ENCODE measurements around the gene KLHL28.

The KLHL28 gene, protein sequence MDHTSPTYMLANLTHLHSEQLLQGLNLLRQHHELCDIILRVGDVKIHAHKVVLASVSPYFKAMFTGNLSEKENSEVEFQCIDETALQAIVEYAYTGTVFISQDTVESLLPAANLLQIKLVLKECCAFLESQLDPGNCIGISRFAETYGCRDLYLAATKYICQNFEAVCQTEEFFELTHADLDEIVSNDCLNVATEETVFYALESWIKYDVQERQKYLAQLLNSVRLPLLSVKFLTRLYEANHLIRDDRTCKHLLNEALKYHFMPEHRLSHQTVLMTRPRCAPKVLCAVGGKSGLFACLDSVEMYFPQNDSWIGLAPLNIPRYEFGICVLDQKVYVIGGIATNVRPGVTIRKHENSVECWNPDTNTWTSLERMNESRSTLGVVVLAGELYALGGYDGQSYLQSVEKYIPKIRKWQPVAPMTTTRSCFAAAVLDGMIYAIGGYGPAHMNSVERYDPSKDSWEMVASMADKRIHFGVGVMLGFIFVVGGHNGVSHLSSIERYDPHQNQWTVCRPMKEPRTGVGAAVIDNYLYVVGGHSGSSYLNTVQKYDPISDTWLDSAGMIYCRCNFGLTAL
- total RNA-seq: 36.2 to 83.6 (median 44.8) reads per million in 9 experiments

DNA sequence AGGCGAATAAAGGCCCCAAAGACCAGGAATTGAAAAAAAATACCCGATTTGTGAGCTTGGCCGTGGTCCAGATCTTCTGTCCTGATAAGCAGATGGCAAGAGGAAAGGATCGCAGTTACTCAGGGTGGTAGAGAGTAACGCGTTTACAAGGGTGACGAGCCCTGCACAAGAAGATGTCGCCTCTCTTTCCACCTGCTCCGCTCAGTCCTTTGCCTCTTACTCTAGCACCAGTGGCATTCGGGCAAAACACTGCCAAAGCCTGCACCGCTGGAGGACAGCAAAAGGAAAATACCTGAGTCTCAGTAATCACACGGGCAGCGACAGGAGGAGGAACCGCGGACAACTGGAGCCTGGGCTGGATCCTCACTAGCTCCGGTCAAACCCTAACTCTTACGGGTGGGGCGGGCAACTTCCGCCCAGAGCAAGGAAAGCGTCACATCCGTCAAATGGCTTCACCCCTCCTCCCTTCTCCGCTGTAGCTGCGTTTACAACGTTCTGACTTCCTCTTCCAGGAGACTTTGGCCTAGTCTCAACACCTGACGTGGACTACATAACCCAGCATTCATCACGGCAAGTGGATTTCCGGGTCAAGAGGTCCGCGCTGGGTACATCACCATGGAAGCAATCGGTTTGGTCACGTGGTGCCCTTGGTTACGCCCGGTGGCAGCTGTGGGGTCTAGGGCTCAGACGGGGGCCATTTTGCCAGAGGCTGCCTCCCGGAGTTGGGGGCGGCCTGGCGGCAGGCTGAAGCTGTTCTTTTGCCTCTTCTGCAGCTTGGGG lies at the start of gene KLHL28, which contains the start of gene TOGARAM1:
KLHL28 (minus strand) TSS at position 394 of the 780 bp plus-strand sequence. CDS start 16,019 bp downstream, outside the sequence.
TOGARAM1 (plus strand) TSS at position 637 of the 780 bp plus-strand sequence. CDS start 232 bp downstream, outside the sequence.
- peaks cover 7% of the 10 kb centered on the region for H3K36me3 Mint-ChIP-seq (ENCODE audit: insufficient read depth)
- peaks cover 0 to 4% of the 10 kb centered on the region in 2 donors for H3K9me3 Mint-ChIP-seq
- no peak within 1 kb of the TSS for H3K4me3 Mint-ChIP-seq
- no peak within 1 kb of the TSS for H3K27ac Mint-ChIP-seq
- no peaks in the 10 kb centered on the region for H3K27me3 Mint-ChIP-seq
- H3K4me1 Mint-ChIP-seq (ENCODE audit: low read depth in 2 of 2): peaks cover 29 to 39% of the 10 kb centered on the region in 2 donors
- peak; percentile 86 for ATAC-seq (replicated peaks)
- DNase-seq: peak; percentile 96 to 97 (median 97)

DNA sequence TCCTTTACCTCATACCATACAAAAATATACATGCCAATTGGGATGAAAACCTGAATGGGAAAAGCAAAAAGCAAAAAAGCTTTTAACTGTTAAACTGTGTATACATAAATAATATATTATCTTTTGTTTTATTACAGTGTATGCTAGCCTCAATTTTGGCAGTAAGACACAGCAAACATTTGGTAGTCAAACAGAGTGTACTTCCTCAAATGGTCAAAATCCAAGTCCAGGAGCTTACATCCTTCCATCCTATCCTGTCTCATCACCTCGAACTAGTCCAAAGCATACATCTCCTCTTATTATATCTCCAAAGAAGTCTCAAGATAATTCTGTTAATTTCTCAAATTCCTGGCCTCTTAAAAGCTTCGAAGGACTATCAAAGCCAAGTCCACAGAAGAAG lies 42.2 kb upstream of the KLHL28 start:
- DNase-seq (no peak), ATAC-seq (replicated peaks) (no peak)
- H3K4me3 Mint-ChIP-seq: no peak overlapping the region
- no peak overlapping the region for H3K27ac Mint-ChIP-seq
- H3K36me3 Mint-ChIP-seq (ENCODE audit: insufficient read depth): peaks cover 6% of the 10 kb centered on the region
- no peaks in the 10 kb centered on the region for H3K27me3 Mint-ChIP-seq
- no peaks in the 10 kb centered on the region for H3K9me3 Mint-ChIP-seq
- no peaks in the 10 kb centered on the region for H3K4me1 Mint-ChIP-seq (ENCODE audit: low read depth in 2 of 2)

DNA sequence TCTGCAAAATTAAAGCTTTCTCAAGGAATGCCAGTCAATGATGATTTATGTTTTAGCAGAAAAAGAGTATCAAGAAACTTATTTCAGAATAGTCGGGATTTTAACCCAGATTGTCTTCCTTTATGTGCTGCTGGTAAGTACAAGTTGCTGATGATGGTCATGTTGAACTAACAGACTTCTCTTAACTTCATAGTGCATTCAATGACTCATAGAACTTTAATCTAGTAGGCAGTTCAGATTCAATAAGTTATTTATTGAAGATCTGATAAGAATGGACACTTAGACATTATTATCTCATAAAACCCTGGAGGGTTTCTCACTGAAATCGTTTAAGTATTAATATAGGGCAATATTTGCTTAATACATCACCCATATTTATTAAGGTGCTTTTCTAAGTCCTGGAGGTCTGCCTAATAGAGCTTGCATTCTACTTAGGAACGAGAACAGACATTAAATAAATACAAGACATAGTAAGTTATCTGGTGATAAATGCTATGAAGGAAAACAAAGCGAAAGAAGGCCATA lies 34.1 kb upstream of the KLHL28 start:
- H3K4me3 Mint-ChIP-seq: no peak overlapping the region
- no peak overlapping the region for H3K27ac Mint-ChIP-seq
- ATAC-seq (replicated peaks): no peak

DNA sequence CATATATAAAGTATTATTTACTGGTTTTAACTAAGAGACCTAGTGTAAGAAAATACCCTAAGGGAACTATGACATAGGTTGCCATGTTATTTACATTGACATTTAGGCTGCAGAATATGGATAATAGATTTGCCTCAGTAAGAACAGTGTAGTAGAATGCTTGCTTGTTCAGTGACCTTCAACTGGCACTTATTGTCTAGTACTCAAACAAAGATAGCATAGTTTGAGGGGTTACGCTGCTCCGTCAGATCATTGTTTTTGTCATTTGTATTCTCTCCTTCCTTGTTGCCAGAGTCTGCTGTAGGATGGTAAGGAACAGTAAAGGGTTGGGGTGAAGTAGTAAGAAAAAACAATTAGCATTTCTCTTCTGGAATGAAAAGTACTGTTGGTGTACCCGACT lies 33.4 kb upstream of the KLHL28 start:
- H3K36me3 Mint-ChIP-seq (ENCODE audit: insufficient read depth): peaks cover 11% of the 10 kb centered on the region
- H3K9me3 Mint-ChIP-seq: no peaks in the 10 kb centered on the region
- no peak overlapping the region for H3K4me3 Mint-ChIP-seq
- ATAC-seq (replicated peaks): no peak
- H3K4me1 Mint-ChIP-seq (ENCODE audit: low read depth in 2 of 2): peaks cover 0 to 2% of the 10 kb centered on the region in 2 donors
- DNase-seq: no peak
- H3K27ac Mint-ChIP-seq: no peak overlapping the region
- no peaks in the 10 kb centered on the region for H3K27me3 Mint-ChIP-seq

More for the DNA sequence above, 34.1 kb upstream of the KLHL28 start:
- no peaks in the 10 kb centered on the region for H3K27me3 Mint-ChIP-seq
- no peak for DNase-seq
- no peaks in the 10 kb centered on the region for H3K4me1 Mint-ChIP-seq (ENCODE audit: low read depth in 2 of 2)
- peaks cover 11% of the 10 kb centered on the region for H3K36me3 Mint-ChIP-seq (ENCODE audit: insufficient read depth)
- no peaks in the 10 kb centered on the region for H3K9me3 Mint-ChIP-seq

DNA sequence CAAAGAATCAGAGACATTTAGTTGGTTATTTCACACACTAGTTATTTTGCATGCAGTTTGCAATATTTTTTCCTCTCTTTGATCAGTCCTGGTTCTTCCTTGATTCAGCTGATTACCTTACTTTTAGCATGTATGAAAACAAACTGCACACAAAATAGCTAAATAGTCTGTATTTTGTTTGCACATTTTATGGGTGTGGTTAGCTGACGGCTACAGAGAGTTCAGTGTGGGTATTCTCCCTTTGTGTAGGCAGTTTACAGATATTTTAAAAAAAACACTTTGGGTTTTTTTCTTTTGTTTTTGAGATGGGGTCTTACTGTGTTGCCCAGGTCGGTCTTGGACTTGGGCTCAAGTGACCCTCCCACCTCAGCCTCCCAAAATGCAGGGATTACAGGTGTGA lies 28.8 kb upstream of the KLHL28 start:
- Mint-ChIP-seq H3K4me1 (ENCODE audit: low read depth in 2 of 2) (peaks cover 6 to 8% of the 10 kb centered on the region in 2 donors), H3K36me3 (ENCODE audit: insufficient read depth) (no peaks in the 10 kb centered on the region), H3K9me3 (no peaks in the 10 kb centered on the region), H3K4me3 (no peak overlapping the region), H3K27ac (peak overlapping the region in 1 of 2 donors; percentile 0), H3K27me3 (no peaks in the 10 kb centered on the region)
- DNase-seq: no peak
- no peak for ATAC-seq (replicated peaks)

DNA sequence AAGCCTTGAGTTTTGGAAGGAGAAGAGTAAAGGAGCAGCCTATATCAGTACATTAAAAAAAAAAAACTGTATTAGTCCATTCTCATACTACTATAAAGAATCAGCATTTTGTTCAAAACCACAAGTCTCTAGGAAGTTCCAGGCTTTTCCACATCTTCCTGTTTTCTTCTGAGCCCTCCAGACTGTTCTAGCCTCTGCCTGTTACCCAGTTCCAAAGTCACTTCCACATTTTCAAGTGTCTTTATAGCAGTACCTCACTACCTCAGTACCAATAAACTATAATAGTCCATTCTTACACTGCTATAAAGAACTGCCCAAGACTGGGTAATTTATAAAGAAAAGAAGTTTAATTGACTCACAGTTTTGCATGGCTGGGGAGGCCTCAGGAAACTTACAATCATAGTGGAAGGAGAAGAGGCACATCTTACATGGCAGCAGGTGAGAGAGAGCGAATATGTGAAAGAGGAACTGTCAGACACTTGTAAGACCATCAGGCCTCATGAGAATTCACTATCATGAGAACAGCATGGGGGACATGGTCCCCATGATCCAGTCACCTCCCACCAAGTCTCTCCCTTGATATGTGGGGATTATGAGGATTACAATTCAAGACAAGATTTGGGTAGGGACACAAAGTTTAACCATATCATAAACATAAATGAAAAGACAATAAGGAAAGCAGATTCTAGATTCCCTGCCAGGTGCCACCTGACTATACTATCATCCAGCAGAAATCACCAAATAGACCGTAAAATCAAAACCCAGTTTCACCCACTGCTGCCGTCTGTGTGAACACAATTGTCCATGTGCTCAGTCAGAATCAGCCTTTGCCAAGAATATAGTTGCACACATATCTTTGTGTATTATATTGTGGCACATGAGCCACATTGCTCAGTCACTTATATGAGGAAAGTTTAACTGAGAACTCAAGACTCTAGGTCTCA lies 28.0 kb upstream of the KLHL28 start:
- no peaks in the 10 kb centered on the region for H3K36me3 Mint-ChIP-seq (ENCODE audit: insufficient read depth)
- H3K27ac Mint-ChIP-seq: peak overlapping the region in 1 of 2 donors; percentile 0
- DNase-seq (no peak), ATAC-seq (replicated peaks) (no peak)
- no peak overlapping the region for H3K4me3 Mint-ChIP-seq
- no peaks in the 10 kb centered on the region for H3K9me3 Mint-ChIP-seq
- no peaks in the 10 kb centered on the region for H3K27me3 Mint-ChIP-seq
- peaks cover 6 to 8% of the 10 kb centered on the region in 2 donors for H3K4me1 Mint-ChIP-seq (ENCODE audit: low read depth in 2 of 2)

DNA sequence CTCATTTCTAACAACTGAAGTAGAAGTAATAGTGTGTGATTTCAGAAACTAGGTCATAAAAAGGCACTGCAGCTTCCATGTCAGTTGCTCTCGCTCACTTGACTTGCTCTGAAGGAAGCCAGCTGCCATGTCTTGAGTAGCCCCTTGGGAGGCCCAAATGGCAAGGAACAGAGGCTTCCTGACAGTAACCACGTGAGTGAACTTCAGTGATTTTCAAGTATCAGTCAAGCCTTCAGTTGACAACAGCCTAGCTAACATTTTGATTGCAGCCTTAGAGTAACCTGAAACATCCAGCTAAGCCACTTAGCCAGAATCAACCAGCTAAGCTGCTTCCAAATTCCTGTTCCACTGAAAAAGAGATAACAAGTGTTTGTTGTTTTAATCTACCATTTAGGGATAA lies 26.9 kb upstream of the KLHL28 start:
- H3K4me1 Mint-ChIP-seq (ENCODE audit: low read depth in 2 of 2): peaks cover 6 to 8% of the 10 kb centered on the region in 2 donors
- no peaks in the 10 kb centered on the region for H3K9me3 Mint-ChIP-seq
- ATAC-seq (replicated peaks): no peak
- no peak overlapping the region for H3K4me3 Mint-ChIP-seq
- DNase-seq: no peak
- no peaks in the 10 kb centered on the region for H3K36me3 Mint-ChIP-seq (ENCODE audit: insufficient read depth)
- no peak overlapping the region for H3K27ac Mint-ChIP-seq
- no peaks in the 10 kb centered on the region for H3K27me3 Mint-ChIP-seq

DNA sequence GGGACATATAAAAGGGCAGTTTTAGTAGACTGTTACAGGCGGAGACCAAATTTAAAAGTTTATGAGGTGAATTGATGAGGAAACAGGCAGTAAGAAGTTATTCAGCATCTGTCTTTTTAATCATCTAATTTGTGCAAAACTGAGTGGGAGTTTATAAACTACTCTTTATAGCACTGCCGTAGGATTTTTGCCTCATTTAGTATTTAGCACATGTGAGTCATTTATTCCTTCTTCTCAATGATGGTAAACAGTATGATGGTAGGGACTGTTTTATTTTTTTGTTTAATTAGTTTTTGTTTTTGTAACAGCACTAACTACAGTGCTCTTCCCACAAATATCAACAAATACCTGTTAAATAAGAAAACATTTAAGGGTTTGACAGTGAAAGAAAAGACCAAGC lies 20.8 kb upstream of the KLHL28 start:
- Mint-ChIP-seq H3K27me3 (no peaks in the 10 kb centered on the region), H3K27ac (no peak overlapping the region), H3K9me3 (no peaks in the 10 kb centered on the region), H3K36me3 (ENCODE audit: insufficient read depth) (no peaks in the 10 kb centered on the region), H3K4me1 (ENCODE audit: low read depth in 2 of 2) (peaks cover 7 to 16% of the 10 kb centered on the region in 2 donors), H3K4me3 (no peak overlapping the region)
- ATAC-seq (replicated peaks) (no peak), DNase-seq (no peak)

DNA sequence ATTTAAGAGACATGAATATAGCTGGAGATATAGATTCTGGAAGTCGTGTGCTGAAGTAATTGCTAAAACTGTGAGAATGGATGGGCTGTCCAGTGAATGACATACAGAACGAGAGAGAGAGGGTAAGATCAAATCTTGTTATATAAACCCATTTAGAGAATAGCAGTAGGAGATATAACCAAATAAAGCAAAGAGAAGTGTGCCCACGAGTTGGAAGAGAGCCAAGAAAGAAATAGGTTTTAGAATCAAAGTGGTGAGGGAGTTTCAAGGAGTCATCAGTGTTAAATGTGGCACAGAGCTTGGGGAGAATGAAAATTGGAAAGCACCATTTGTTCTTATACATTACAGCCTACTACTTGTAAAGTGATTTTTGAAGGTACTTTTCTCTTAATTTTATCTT lies 19.5 kb upstream of the KLHL28 start:
- H3K9me3 Mint-ChIP-seq: no peaks in the 10 kb centered on the region
- ATAC-seq (replicated peaks) (no peak), DNase-seq (no peak)
- no peak overlapping the region for H3K4me3 Mint-ChIP-seq
- H3K36me3 Mint-ChIP-seq (ENCODE audit: insufficient read depth): no peaks in the 10 kb centered on the region
- H3K27ac Mint-ChIP-seq: no peak overlapping the region
- no peaks in the 10 kb centered on the region for H3K27me3 Mint-ChIP-seq
- peaks cover 9 to 17% of the 10 kb centered on the region in 2 donors for H3K4me1 Mint-ChIP-seq (ENCODE audit: low read depth in 2 of 2)

DNA sequence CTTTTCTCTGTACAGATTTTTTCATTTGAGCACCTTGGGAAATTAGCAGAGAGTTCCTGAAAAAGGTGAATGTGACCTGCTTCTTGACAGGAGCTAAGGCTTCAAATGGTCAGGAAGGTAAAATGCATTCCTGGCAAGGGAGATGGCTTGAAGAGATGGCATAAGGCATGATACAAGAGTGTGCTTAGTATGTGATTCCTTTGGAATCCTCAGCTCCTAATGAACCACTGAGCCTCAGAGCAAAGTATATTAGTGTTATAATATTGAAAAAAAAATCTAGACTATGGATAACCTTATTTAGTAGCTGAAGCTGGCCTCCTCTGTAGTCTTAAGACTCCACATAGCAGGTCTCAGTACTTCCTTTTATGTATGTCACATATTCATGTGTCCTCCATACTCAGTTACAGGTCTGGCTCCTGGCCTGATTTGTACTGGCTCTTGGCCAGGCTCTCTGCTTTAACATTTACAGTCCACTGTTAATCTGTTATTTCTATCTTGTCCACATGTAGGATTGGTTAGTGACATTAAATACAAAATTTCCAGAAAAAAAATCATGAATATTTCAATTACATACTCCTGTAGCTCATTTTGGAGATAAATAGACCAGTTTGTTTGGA lies 18.1 kb upstream of the KLHL28 start:
- H3K36me3 Mint-ChIP-seq (ENCODE audit: insufficient read depth): no peaks in the 10 kb centered on the region
- H3K27me3 Mint-ChIP-seq: no peaks in the 10 kb centered on the region
- peaks cover 10 to 21% of the 10 kb centered on the region in 2 donors for H3K4me1 Mint-ChIP-seq (ENCODE audit: low read depth in 2 of 2)
- no peaks in the 10 kb centered on the region for H3K9me3 Mint-ChIP-seq
- DNase-seq (no peak), ATAC-seq (replicated peaks) (no peak)
- no peak overlapping the region for H3K4me3 Mint-ChIP-seq
- no peak overlapping the region for H3K27ac Mint-ChIP-seq

DNA sequence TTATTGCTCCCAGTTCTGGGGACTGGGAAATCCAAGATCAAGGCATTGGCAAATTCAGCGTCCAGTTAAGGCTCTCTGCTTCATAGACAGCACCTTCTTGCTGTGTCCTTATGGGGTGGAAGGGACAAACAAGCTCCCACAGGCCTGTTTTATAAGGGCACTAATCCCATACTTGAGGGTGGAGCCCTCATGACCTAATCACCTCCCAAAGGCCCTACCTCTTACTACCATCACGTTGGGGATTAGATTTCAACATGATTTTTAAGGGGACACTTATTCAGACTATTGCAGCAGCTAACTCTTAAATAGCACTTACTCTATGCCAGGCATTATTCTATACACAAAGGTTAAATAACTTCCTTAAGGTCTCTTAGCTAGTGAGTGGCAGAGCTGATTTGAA lies 17.5 kb upstream of the KLHL28 start:
- Mint-ChIP-seq H3K27ac (no peak overlapping the region), H3K9me3 (no peaks in the 10 kb centered on the region), H3K4me3 (no peak overlapping the region), H3K36me3 (ENCODE audit: insufficient read depth) (no peaks in the 10 kb centered on the region), H3K27me3 (no peaks in the 10 kb centered on the region), H3K4me1 (ENCODE audit: low read depth in 2 of 2) (peaks cover 10 to 22% of the 10 kb centered on the region in 2 donors)
- DNase-seq: no peak
- ATAC-seq (replicated peaks): no peak

DNA sequence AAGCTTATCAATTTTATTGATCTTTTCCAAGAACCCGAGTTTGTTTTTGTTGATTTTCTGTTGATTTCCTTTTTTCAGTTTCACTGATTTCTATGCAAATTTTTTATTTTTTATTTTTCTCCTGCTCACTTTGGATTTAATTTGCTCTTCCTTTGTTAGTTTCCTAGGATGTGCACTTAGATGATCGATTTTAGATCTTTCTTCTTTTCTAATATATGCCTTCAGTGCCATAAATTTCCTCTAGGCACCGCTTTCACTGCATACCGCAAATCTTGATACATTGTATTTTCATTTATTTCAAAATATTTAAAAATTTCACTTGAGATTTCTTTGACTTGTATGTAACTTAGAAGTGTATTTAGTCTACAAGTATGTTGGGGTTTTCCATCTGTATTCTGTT lies 9.7 kb upstream of the KLHL28 start:
- no peak for ATAC-seq (replicated peaks)
- Mint-ChIP-seq H3K27ac (no peak overlapping the region), H3K36me3 (ENCODE audit: insufficient read depth) (no peaks in the 10 kb centered on the region), H3K4me3 (no peak overlapping the region), H3K4me1 (ENCODE audit: low read depth in 2 of 2) (peaks cover 29 to 67% of the 10 kb centered on the region in 2 donors), H3K27me3 (no peaks in the 10 kb centered on the region), H3K9me3 (no peaks in the 10 kb centered on the region)
- DNase-seq: no peak

Measured in effector memory CD8-positive, alpha-beta T cell (primary cell).